Measurements from ENCODE around the gene TIGD3. TPM values are rescaled to one million over a fixed set of nuclear protein-coding genes. Genes with fewer than 3 reads are reported as not detected.

Gene TIGD3
- total RNA-seq, 1 experiment from 2014 or later = 1.3 TPM

GRCh38 chr11:65317025-65317786, 37.3 kb upstream of the TIGD3 start:
- peak overlapping the region; percentile 84 for H3K9ac ChIP-seq (ENCODE audit: low read length)
- peaks cover 28% of the 10 kb centered on the region for H4K20me1 ChIP-seq (ENCODE audit: low read length)
- peaks cover 22% of the 10 kb centered on the region for H3K4me1 ChIP-seq (ENCODE audit: insufficient read depth, low read length)
- intact Hi-C loops (cut with micrococcal nuclease) = loop anchor here (1.0 to 10.0 kb wide), 3 partner anchors 13 to 132 kb away; partner anchors contain the start of gene CAPN1
- ChIA-PET CTCF (interaction anchor here (0.5 to 4.3 kb wide), 8 partner anchors 14 to 253 kb away, joined by 3 to 266 read pairs (median 4); partner anchors contain the start of genes DPF2, POLA2 and ZNRD2), POLR2A (ENCODE audit: unreplicated experiment) (interaction anchor here (0.5 to 1.7 kb wide), 7 partner anchors 11 to 193 kb away, joined by 3 to 56 read pairs (median 5); partner anchors contain the start of genes DPF2 and POLA2)
- H3K27ac ChIP-seq (ENCODE audit: low read length) = peak overlapping the region; percentile 87
- no peaks in the 10 kb centered on the region for H3K27me3 ChIP-seq (ENCODE audit: low read length)
- peaks cover 74% of the 10 kb centered on the region for H3K79me2 ChIP-seq (ENCODE audit: low read length)
- peak overlapping the region; percentile 94 for H3K4me2 ChIP-seq (ENCODE audit: low read length)
- DNase-seq (peak; percentile 98), ATAC-seq (peak; percentile 56)
- peaks cover 5% of the 10 kb centered on the region for H3F3A ChIP-seq (ENCODE audit: low read length, unreplicated experiment)
- no TSS peak for BruUV-seq (replicated peaks)
- peaks cover 26% of the 10 kb centered on the region for H3K36me3 ChIP-seq (ENCODE audit: low read depth, low read length)
- no peaks in the 10 kb centered on the region for H3K9me3 ChIP-seq (ENCODE audit: low read length)
- TF ChIP-seq CTCF (conservative IDR thresholded peaks at IDR 0.05; ENCODE audit: low read depth, low read length) = no peak
- no peak for TF ChIP-seq EZH2phosphoT487 (IDR thresholded peaks at IDR 0.05; ENCODE audit: borderline replicate concordance, low read length)
- TF ChIP-seq EZH2 (IDR thresholded peaks at IDR 0.05; ENCODE audit: low read length, unreplicated experiment) = no peak
- 0 out of 2 replicates have a peak overlapping the region, but pooled peaks have one; percentile 14 for H2AFZ ChIP-seq (ENCODE audit: low read length)
- H3K9me2 ChIP-seq (replicated peaks; ENCODE audit: low read length) = no peaks in the 10 kb centered on the region
- peak overlapping the region; percentile 72 for H3K4me3 ChIP-seq (ENCODE audit: low read length)

- peaks cover 19% of the 10 kb centered on the region for H3K4me1 ChIP-seq (ENCODE audit: insufficient read depth, low read length)
- no peak for DNase-seq
- H3K79me2 ChIP-seq (ENCODE audit: low read length) = peaks cover 66% of the 10 kb centered on the region
- H3K9me3 ChIP-seq (ENCODE audit: low read length) = no peaks in the 10 kb centered on the region
- H3F3A ChIP-seq (ENCODE audit: low read length, unreplicated experiment) = peaks cover 5% of the 10 kb centered on the region
- ChIA-PET POLR2A (ENCODE audit: unreplicated experiment) (no interaction called here), CTCF (no interaction called here)
- no peak overlapping the region for H3K4me2 ChIP-seq (ENCODE audit: low read length)
- H3K9me2 ChIP-seq (replicated peaks; ENCODE audit: low read length) = no peaks in the 10 kb centered on the region
- H2AFZ ChIP-seq (ENCODE audit: low read length) = no peak overlapping the region
- no peak for ATAC-seq
- no peak overlapping the region for H3K27ac ChIP-seq (ENCODE audit: low read length)
- peaks cover 33% of the 10 kb centered on the region for H4K20me1 ChIP-seq (ENCODE audit: low read length)
- no peak overlapping the region for H3K4me3 ChIP-seq (ENCODE audit: low read length)
- H3K36me3 ChIP-seq (ENCODE audit: low read depth, low read length) = peaks cover 32% of the 10 kb centered on the region
- no TSS peak for BruUV-seq (replicated peaks)
- intact Hi-C loops (cut with micrococcal nuclease) = no loop called here
- H3K27me3 ChIP-seq (ENCODE audit: low read length) = no peaks in the 10 kb centered on the region
- no peak overlapping the region for H3K9ac ChIP-seq (ENCODE audit: low read length)
- TF ChIP-seq CTCF (conservative IDR thresholded peaks at IDR 0.05; ENCODE audit: low read depth, low read length) (no peak), EZH2phosphoT487 (IDR thresholded peaks at IDR 0.05; ENCODE audit: borderline replicate concordance, low read length) (no peak), EZH2 (IDR thresholded peaks at IDR 0.05; ENCODE audit: low read length, unreplicated experiment) (no peak)
Observed at GRCh38 chr11:65320386-65321075, 34.0 kb upstream of the TIGD3 start.
